IPS-18a (cell line): ENCODE measurements around the gene GOLGA6D.
"Not testable (repeated sequence)": the region's sequence is repeated elsewhere in the genome, so short reads cannot be mapped to it uniquely, and the experiment has no call there.

ENCODE experiments used
- H3K27ac ChIP-seq: one replicate; pipeline ENCODE4 v1.5.1; 2013; ENCODE audit warnings: low read length
- H3K27me3 ChIP-seq: one replicate; pipeline ENCODE4 v1.6.1; 2013; ENCODE audit warnings: mild to moderate bottlenecking, low read length; ENCODE audit not compliant: control insufficient read depth, insufficient read depth
- H3K36me3 ChIP-seq: one replicate; pipeline ENCODE4 v1.6.1; 2013; ENCODE audit warnings: low read depth, low read length; ENCODE audit not compliant: control insufficient read depth
- H3K4me1 ChIP-seq: one replicate; pipeline ENCODE4 v1.6.1; 2013; ENCODE audit warnings: low read depth, low read length; ENCODE audit not compliant: control insufficient read depth
- H3K4me3 ChIP-seq: one replicate; pipeline ENCODE4 v1.5.1; 2013; ENCODE audit warnings: low read length
- H3K9ac ChIP-seq: one replicate; pipeline ENCODE4 v1.6.1; 2013; ENCODE audit warnings: mild to moderate bottlenecking, low read length, moderate library complexity
- H3K9me3 ChIP-seq: one replicate; pipeline ENCODE4 v1.6.1; 2013; ENCODE audit warnings: low read depth, low read length; ENCODE audit not compliant: control insufficient read depth

The GOLGA6D gene

DNA sequence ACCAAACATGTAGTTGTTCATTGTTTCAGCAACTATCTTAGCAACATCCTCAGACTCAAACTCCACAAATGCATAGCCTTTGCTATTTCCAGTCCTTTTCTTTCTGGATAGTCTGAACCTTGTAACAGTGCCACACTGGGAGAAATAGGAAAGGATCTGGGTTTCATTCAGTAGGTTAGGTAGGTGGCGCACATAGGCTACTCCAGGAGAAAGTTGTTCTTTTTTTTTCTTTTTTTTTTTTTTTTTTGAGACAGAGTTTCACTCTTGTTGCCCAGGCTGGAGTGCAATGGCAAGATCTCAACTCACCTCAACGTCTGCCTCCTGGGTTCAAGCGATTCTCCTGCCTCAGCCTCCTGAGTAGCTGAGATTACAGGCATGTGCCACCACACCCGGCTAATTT is 30.4 kb upstream of the GOLGA6D start:
- not testable (repeated sequence) for H3K9me3 ChIP-seq, H3K36me3 ChIP-seq, H3K27ac ChIP-seq, H3K4me3 ChIP-seq, H3K9ac ChIP-seq, H3K27me3 ChIP-seq
- peaks cover 14% of the 10 kb centered on the region for H3K4me1 ChIP-seq

DNA sequence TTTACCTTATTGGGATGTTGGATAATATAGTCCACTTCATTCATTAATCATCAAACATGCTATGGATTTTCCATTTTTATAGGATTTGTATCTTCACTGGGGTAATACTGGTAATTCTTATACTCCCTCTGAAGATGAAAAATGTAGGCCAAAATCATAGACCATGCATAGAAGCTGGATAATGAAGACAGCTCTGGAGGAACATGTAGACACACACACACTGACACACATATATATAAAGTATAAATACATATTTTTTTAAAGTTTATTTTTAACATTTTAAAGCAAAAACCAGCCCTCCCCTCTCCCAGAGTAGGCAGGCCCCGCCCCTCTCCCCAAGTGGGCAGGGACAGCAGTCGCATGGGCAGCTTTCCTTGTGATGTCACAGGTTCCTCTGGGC is 24.6 kb upstream of the GOLGA6D start, which contains the start of gene GOLGA6C:
Gene GOLGA6C (plus strand): TSS at position 301 of the 400 bp plus-strand sequence. CDS start 265 bp downstream, outside the sequence.
- H3K4me3 ChIP-seq, H3K27me3 ChIP-seq, H3K9ac ChIP-seq, H3K27ac ChIP-seq, H3K9me3 ChIP-seq, H3K4me1 ChIP-seq, H3K36me3 ChIP-seq: not testable (repeated sequence)

- not testable (repeated sequence) for H3K27me3 ChIP-seq, H3K4me1 ChIP-seq, H3K4me3 ChIP-seq, H3K9ac ChIP-seq, H3K27ac ChIP-seq, H3K36me3 ChIP-seq, H3K9me3 ChIP-seq
Observed at GRCh38 chr15:75258620-75259343, 23.9 kb upstream of the GOLGA6D start.

DNA sequence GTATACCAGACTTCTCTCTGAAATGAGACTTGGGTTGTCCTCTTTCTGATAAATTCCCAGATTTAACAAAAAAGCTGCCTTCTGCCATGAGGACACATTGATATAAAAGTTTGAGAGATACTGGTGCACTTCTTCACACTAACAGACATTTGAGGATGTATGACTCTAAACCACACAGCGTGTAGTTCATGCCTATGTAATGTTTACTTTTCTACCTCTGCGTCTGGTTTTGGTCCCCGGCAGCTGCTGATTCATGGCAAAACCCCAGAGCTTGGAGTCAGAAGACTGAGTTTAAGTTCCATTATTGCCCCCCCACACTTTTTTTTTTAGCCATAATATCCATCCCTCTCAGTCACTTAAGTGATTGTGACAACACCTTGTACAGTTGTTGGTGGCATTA is 22.8 kb upstream of the GOLGA6D start:
- not testable (repeated sequence) for H3K36me3 ChIP-seq, H3K9me3 ChIP-seq, H3K4me3 ChIP-seq, H3K9ac ChIP-seq, H3K27me3 ChIP-seq, H3K27ac ChIP-seq, H3K4me1 ChIP-seq

- not testable (repeated sequence) for H3K9me3 ChIP-seq, H3K4me3 ChIP-seq, H3K9ac ChIP-seq, H3K4me1 ChIP-seq, H3K36me3 ChIP-seq, H3K27me3 ChIP-seq, H3K27ac ChIP-seq
Observed at GRCh38 chr15:75273751-75274359, 8.8 kb upstream of the GOLGA6D start.

GRCh38 chr15:75274509-75275107 is 8.0 kb upstream of the GOLGA6D start:
- H3K36me3 ChIP-seq, H3K27me3 ChIP-seq, H3K4me1 ChIP-seq, H3K9me3 ChIP-seq, H3K27ac ChIP-seq, H3K9ac ChIP-seq, H3K4me3 ChIP-seq: not testable (repeated sequence)

DNA sequence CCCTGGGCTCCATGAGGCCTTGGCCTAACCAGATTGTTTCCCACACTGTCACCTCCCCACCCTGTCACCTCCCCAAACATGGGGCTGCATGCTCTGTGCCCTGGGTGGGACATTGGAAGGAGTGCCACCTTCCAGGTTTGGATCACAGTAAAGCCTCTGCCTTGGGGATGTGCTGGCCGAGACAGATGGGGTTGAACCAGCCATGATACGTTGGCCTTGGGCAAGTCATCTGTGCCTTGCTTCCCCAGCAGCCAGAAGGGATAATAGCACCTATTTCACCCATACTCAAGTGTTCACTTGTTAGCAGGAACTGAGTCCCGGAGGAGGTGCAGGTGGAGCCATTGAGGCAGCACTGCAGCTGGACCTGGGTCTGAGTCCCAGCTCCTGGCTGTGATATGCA is 7.0 kb upstream of the GOLGA6D start:
- H3K9ac ChIP-seq, H3K27ac ChIP-seq, H3K27me3 ChIP-seq, H3K4me3 ChIP-seq, H3K36me3 ChIP-seq, H3K9me3 ChIP-seq, H3K4me1 ChIP-seq: not testable (repeated sequence)

DNA sequence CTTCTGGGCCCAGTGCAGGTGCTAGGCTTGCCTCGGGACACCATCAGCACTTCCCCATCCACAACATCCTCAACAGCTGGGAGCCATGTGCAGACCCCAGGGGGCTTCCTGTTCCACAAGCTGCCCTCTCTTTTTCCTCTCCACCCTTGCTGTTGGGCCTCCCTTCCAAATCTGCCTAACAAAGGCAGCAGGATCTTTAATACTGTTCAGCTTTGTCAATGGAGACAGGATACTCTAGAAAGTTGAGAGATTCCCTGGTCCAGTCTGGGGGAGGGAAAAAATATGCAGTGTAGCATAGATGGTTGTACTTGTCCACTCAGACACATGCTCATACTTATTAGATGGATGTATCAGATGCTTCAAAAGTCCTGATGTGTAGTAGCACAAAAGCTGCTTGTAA is 4.1 kb upstream of the GOLGA6D start:
- not testable (repeated sequence) for H3K27ac ChIP-seq, H3K27me3 ChIP-seq, H3K4me3 ChIP-seq, H3K9me3 ChIP-seq, H3K4me1 ChIP-seq, H3K9ac ChIP-seq, H3K36me3 ChIP-seq

GRCh38 chr15:75284152-75284551 is 1.5 kb downstream of the GOLGA6D start:
- H3K27ac ChIP-seq, H3K9ac ChIP-seq, H3K27me3 ChIP-seq, H3K4me1 ChIP-seq, H3K4me3 ChIP-seq, H3K36me3 ChIP-seq, H3K9me3 ChIP-seq: not testable (repeated sequence)

DNA sequence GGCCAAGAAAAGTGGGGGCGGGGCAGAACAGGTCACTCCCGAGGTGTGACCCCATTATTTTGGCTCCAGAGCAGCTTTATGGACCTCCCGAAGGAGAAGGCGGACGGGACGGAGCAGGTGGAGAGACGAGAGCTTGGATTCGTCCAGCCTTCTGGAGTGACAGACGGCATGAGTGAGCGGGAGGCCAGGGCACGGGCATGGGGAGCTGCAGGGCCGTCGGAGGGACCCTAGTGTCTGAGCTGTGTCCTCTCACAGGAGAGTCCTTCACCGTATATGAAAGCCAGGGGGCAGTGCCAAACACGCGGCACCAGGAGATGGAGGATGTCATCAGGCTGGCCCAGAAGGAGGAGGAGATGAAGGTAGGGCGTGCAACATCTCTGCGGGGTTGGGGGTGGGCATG is 11.0 kb downstream of the GOLGA6D start:
- not testable (repeated sequence) for H3K27me3 ChIP-seq, H3K36me3 ChIP-seq, H3K9ac ChIP-seq, H3K4me1 ChIP-seq, H3K4me3 ChIP-seq, H3K9me3 ChIP-seq, H3K27ac ChIP-seq

DNA sequence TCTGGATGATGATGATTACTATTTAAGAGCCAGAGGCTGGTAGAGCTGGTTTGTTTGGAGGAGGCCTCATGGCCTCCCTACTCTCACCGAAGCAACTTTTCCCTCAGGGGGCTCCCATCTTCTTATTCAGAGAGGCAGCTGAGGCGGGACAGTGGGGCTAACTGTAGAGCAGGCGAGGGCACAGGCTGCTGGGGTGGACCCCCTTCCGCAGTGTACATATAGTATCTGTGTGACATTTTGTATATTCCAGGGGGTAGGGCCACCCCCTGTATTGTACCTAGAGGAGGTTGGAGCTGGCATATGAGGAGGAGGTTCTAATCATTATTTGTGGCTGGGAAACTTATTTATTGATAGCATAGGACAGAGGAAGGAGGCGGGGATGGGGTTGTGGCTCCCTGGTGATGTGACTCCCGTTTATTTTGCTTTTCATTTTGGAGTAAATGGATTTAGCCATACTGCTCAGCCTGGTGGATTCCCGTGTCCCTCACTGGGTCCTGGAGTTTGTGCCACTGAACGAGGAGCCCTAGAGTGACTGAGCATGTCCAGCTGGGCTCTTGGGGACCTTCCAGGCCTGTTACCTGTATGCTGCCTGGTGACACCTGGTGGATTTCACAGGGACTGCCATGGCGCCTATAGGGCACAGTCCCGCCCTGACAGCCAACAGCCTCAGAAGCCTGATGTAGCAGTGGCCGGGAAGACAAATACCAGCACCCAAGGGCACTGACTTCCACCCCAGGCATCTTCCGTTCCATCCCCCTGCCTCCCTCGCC is 16.1 kb downstream of the GOLGA6D start:
- H3K27me3 ChIP-seq, H3K9ac ChIP-seq, H3K27ac ChIP-seq, H3K4me3 ChIP-seq, H3K9me3 ChIP-seq, H3K36me3 ChIP-seq, H3K4me1 ChIP-seq: not testable (repeated sequence)
